ENCODE results near the gene BRINP3.

The BRINP3 gene

GRCh38 chr1:190429141-190429540 lies 48.5 kb downstream of the BRINP3 start:
- no peak for DNase-seq (ENCODE audit: low read depth)
- H3K4me3 ChIP-seq (ENCODE audit: low read depth, low read length): no peak overlapping the region
- TF ChIP-seq CTCF (IDR thresholded peaks at IDR 0.05; ENCODE audit: low read depth, low read length, missing control alignments): no peak

GRCh38 chr1:190416239-190416638 lies 61.4 kb downstream of the BRINP3 start:
- TF ChIP-seq CTCF (IDR thresholded peaks at IDR 0.05; ENCODE audit: low read depth, low read length, missing control alignments): no peak
- no peak overlapping the region for H3K4me3 ChIP-seq (ENCODE audit: low read depth, low read length)
- DNase-seq (ENCODE audit: low read depth): no peak

GRCh38 chr1:190413142-190413541 lies 64.5 kb downstream of the BRINP3 start:
- DNase-seq (ENCODE audit: low read depth): no peak
- H3K4me3 ChIP-seq (ENCODE audit: low read depth, low read length): no peak overlapping the region
- TF ChIP-seq CTCF (IDR thresholded peaks at IDR 0.05; ENCODE audit: low read depth, low read length, missing control alignments): no peak

GRCh38 chr1:190403402-190403801 lies 74.3 kb downstream of the BRINP3 start:
- no peak for TF ChIP-seq CTCF (IDR thresholded peaks at IDR 0.05; ENCODE audit: low read depth, low read length, missing control alignments)
- no peak overlapping the region for H3K4me3 ChIP-seq (ENCODE audit: low read depth, low read length)
- DNase-seq (ENCODE audit: low read depth): no peak

GRCh38 chr1:190399233-190399632 lies 78.4 kb downstream of the BRINP3 start:
- TF ChIP-seq CTCF (IDR thresholded peaks at IDR 0.05; ENCODE audit: low read depth, low read length, missing control alignments): no peak
- no peak for DNase-seq (ENCODE audit: low read depth)
- H3K4me3 ChIP-seq (ENCODE audit: low read depth, low read length): no peak overlapping the region

- no peak for TF ChIP-seq CTCF (IDR thresholded peaks at IDR 0.05; ENCODE audit: low read depth, low read length, missing control alignments)
- DNase-seq (ENCODE audit: low read depth): no peak
- H3K4me3 ChIP-seq (ENCODE audit: low read depth, low read length): no peak overlapping the region
Measured at GRCh38 chr1:190391582-190391981, 86.1 kb downstream of the BRINP3 start.

GRCh38 chr1:190377991-190378390 lies 99.7 kb downstream of the BRINP3 start:
- no peak for TF ChIP-seq CTCF (IDR thresholded peaks at IDR 0.05; ENCODE audit: low read depth, low read length, missing control alignments)
- no peak for DNase-seq (ENCODE audit: low read depth)
- no peak overlapping the region for H3K4me3 ChIP-seq (ENCODE audit: low read depth, low read length)

Measured in GM12864 (cell line).